ENCODE data around the gene KLHL21.

The KLHL21 gene

DNA sequence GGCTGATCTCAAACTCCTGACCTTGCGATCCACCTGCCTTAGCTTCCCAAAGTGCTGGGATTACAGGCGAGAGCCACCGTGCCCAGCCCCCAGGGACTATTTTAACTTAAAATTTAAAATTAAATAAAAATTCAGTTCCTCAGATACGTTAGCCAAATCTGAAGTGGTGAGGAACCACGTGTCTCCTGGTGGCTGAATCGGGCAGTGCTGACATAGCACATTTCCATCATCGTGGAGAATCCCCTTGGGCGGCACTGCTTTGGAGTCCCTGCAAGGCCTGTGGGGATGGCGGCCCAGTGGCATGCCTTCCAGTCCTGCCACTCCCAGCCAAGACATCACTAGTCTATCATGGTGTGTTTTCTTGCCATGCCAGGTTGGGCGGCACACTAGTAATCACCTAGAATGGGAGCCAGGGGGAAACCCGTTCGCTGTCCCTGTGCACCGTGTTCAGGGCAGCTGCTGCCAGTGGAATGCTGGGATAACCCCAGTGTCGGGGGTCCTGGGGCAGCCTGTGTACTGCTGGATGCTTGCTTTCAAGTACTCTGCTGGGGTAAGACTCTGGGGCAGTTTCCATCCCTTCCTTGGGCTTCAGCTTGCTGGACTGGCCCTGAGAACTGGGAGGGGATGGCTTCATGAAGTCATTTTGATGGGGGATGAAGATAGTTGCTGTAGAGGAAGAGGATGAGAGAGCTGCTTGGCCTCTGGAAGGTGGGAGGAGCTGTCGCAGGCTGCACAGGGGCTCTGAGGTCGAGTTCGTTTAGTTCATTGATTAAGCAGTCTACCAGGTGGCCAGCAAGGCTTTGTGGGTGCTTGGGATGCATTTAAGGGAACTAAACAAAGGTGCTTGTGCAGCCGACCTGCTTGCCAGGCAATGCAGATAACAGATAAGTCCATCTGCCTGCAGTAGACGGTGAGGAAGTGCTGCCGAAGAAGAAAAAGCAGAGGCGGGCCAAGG, 18.3 kb downstream of the KLHL21 start:
- H3K9me2 ChIP-seq (replicated peaks; ENCODE audit: insufficient read depth, low read length), result no peaks in the 10 kb centered on the region
- no peak overlapping the region for H3K9ac ChIP-seq (ENCODE audit: low read length)
- no peak overlapping the region for H3K4me3 ChIP-seq (ENCODE audit: insufficient read depth, low read length, poor library complexity, severe bottlenecking)
- H3K27ac ChIP-seq (ENCODE audit: low read depth, low read length), result no peak overlapping the region
- no peak overlapping the region for H2AFZ ChIP-seq (ENCODE audit: low read depth, low read length, severe bottlenecking)
- no peaks in the 10 kb centered on the region for H3K9me3 ChIP-seq (ENCODE audit: insufficient read depth, low read length)
- TF ChIP-seq EZH2phosphoT487 (conservative IDR thresholded peaks at IDR 0.05; ENCODE audit: low read length), result no peak
- TF ChIP-seq, protein P1, sequence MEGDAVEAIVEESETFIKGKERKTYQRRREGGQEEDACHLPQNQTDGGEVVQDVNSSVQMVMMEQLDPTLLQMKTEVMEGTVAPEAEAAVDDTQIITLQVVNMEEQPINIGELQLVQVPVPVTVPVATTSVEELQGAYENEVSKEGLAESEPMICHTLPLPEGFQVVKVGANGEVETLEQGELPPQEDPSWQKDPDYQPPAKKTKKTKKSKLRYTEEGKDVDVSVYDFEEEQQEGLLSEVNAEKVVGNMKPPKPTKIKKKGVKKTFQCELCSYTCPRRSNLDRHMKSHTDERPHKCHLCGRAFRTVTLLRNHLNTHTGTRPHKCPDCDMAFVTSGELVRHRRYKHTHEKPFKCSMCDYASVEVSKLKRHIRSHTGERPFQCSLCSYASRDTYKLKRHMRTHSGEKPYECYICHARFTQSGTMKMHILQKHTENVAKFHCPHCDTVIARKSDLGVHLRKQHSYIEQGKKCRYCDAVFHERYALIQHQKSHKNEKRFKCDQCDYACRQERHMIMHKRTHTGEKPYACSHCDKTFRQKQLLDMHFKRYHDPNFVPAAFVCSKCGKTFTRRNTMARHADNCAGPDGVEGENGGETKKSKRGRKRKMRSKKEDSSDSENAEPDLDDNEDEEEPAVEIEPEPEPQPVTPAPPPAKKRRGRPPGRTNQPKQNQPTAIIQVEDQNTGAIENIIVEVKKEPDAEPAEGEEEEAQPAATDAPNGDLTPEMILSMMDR (IDR thresholded peaks at IDR 0.05; ENCODE audit: insufficient read depth, low read length, poor library complexity, severe bottlenecking), result no peak
- H3K36me3 ChIP-seq (ENCODE audit: low read length), result no peaks in the 10 kb centered on the region
- no peaks in the 10 kb centered on the region for H3K27me3 ChIP-seq (ENCODE audit: low read length)
- H4K20me1 ChIP-seq (ENCODE audit: low read depth, low read length), result no peaks in the 10 kb centered on the region
- no peak overlapping the region for H3K4me2 ChIP-seq (ENCODE audit: low read depth, low read length, poor library complexity, severe bottlenecking)
- peaks cover 13% of the 10 kb centered on the region; the same call in 1 of the 2 replicates for H3K79me2 ChIP-seq (ENCODE audit: insufficient read depth, low read length)
- H3F3A ChIP-seq (ENCODE audit: insufficient read depth), result no peaks in the 10 kb centered on the region

DNA sequence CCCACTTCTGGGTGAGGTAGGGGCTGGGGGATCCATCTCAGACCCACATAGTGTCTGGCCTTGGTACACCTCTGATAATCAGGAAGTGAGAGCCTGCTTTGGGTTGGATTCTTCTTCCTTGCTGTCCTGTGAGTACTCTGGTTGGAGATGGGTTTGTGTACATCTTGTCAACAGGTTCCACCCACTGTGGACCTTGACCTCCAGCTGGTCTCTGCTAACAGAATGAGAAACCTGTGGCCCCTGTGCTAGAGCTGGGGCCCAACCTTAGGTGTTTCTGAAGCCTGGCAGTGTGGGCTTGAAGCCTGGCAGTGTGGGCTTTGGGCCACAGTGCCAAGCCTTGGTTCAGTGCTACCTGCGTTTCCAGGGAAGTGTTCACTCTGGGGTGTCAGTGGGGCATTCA, 20.3 kb downstream of the KLHL21 start:
- peak overlapping the region; percentile 2 for H3K4me2 ChIP-seq (ENCODE audit: low read depth, low read length, poor library complexity, severe bottlenecking)
- TF ChIP-seq, protein P1 (IDR thresholded peaks at IDR 0.05; ENCODE audit: insufficient read depth, low read length, poor library complexity, severe bottlenecking), result no peak
- no peak for TF ChIP-seq EZH2phosphoT487 (conservative IDR thresholded peaks at IDR 0.05; ENCODE audit: low read length)
- H3K27ac ChIP-seq (ENCODE audit: low read depth, low read length), result no peak overlapping the region

DNA sequence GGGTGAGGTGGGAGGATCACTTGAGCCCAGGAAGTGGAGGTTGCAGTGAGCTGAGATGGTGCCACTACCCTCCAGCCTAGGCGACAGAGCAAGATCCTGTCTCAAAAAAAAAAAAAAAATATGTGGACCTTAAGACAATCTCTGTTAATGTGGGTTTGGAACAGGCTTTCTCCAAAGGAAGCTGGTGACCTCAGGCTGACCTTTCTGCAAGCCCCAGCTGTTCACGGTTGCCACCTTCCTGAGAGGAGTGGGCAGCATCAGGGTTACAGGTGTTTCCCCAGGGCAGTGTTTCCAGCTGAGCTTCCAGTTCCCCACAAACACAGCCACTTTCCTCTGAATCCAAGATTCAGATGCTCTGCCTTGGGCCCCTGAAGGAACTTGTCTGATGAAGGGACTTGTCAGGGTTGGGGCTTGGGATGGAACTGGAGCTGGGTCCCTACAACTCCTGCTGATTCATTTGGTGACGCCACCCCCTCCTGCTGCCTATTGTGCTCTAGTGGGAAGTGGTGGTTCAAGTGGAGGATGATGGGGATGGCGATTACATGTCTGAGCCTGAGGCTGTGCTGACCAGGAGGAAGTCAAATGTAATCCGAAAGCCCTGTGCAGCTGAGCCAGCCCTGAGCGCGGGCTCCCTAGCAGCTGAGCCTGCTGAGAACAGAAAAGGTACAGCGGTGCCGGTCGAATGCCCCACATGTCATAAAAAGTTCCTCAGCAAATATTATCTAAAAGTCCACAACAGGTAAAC, 20.9 kb downstream of the KLHL21 start:
- H3K9ac ChIP-seq (ENCODE audit: low read length), result peak overlapping the region; percentile 82; the same call in 1 of the 2 replicates

More for the DNA sequence above, 20.3 kb downstream of the KLHL21 start:
- H3K4me3 ChIP-seq (ENCODE audit: insufficient read depth, low read length, poor library complexity, severe bottlenecking), result no peak overlapping the region
- no peaks in the 10 kb centered on the region for H3K36me3 ChIP-seq (ENCODE audit: low read length)
- no peaks in the 10 kb centered on the region for H3K9me3 ChIP-seq (ENCODE audit: insufficient read depth, low read length)
- no peak overlapping the region for H2AFZ ChIP-seq (ENCODE audit: low read depth, low read length, severe bottlenecking)
- H3K27me3 ChIP-seq (ENCODE audit: low read length), result no peaks in the 10 kb centered on the region
- H4K20me1 ChIP-seq (ENCODE audit: low read depth, low read length), result no peaks in the 10 kb centered on the region
- no peaks in the 10 kb centered on the region for H3K9me2 ChIP-seq (replicated peaks; ENCODE audit: insufficient read depth, low read length)
- no peaks in the 10 kb centered on the region for H3F3A ChIP-seq (ENCODE audit: insufficient read depth)
- no peak overlapping the region for H3K9ac ChIP-seq (ENCODE audit: low read length)
- peaks cover 13% of the 10 kb centered on the region; the same call in 1 of the 2 replicates for H3K79me2 ChIP-seq (ENCODE audit: insufficient read depth, low read length)

More for the DNA sequence above, 20.9 kb downstream of the KLHL21 start:
- H2AFZ ChIP-seq (ENCODE audit: low read depth, low read length, severe bottlenecking), result no peak overlapping the region
- no peaks in the 10 kb centered on the region for H4K20me1 ChIP-seq (ENCODE audit: low read depth, low read length)
- no peaks in the 10 kb centered on the region for H3K9me2 ChIP-seq (replicated peaks; ENCODE audit: insufficient read depth, low read length)
- no peaks in the 10 kb centered on the region for H3K36me3 ChIP-seq (ENCODE audit: low read length)
- no peak overlapping the region for H3K4me3 ChIP-seq (ENCODE audit: insufficient read depth, low read length, poor library complexity, severe bottlenecking)
- TF ChIP-seq EZH2phosphoT487 (conservative IDR thresholded peaks at IDR 0.05; ENCODE audit: low read length), result no peak
- TF ChIP-seq, protein P1 (IDR thresholded peaks at IDR 0.05; ENCODE audit: insufficient read depth, low read length, poor library complexity, severe bottlenecking), result no peak
- no peak overlapping the region for H3K27ac ChIP-seq (ENCODE audit: low read depth, low read length)
- H3K4me2 ChIP-seq (ENCODE audit: low read depth, low read length, poor library complexity, severe bottlenecking), result peak overlapping the region; percentile 33
- H3K9me3 ChIP-seq (ENCODE audit: insufficient read depth, low read length), result no peaks in the 10 kb centered on the region
- H3K27me3 ChIP-seq (ENCODE audit: low read length), result no peaks in the 10 kb centered on the region
- no peaks in the 10 kb centered on the region for H3F3A ChIP-seq (ENCODE audit: insufficient read depth)
- H3K79me2 ChIP-seq (ENCODE audit: insufficient read depth, low read length), result peaks cover 13% of the 10 kb centered on the region; the same call in 1 of the 2 replicates
